ENCODE measurements around the gene BTRC.

GRCh38 chr10:101595591-101596433 is 241.8 kb downstream of the BTRC start:
- TF ChIP-seq CTCF (IDR thresholded peaks at IDR 0.05) (no peak), ZFX (IDR thresholded peaks at IDR 0.05; ENCODE audit: borderline replicate concordance) (no peak)
